SK-N-SH treated with all-trans-retinoic acid at 6 μM for 48 hours (cell line): ENCODE results near the gene HSF4.

ENCODE experiments used
- ESRRG ChIP-seq: fragments of 250-450 bp; sonication (Bioruptor Pico); IDR thresholded peaks from 2 replicates; pipeline ENCODE4 v1.6.1; 2021; ENCODE audit warnings: mild to moderate bottlenecking
- RARB ChIP-seq: fragments of 250-450 bp; sonication (Bioruptor Pico); IDR thresholded peaks from 2 replicates; pipeline ENCODE4 v1.8.0; 2021; ENCODE audit warnings: mild to moderate bottlenecking, moderate library complexity
- TSHZ2 ChIP-seq: fragments of 250-450 bp; sonication (Bioruptor Pico); IDR thresholded peaks from 2 replicates; pipeline ENCODE4 v1.5.0; 2020; ENCODE audit warnings: mild to moderate bottlenecking, moderate library complexity
- ZFP30 ChIP-seq: fragments of 450-650 bp; formaldehyde crosslinking; IDR thresholded peaks from 2 replicates; pipeline ENCODE4 v1.5.0; 2022; ENCODE audit warnings: mild to moderate bottlenecking, moderate library complexity

- TF ChIP-seq TSHZ2 = no peak
- no peak for TF ChIP-seq ZFP30 (CRISPR knock-in tag)
- no peak for TF ChIP-seq ESRRG (CRISPR knock-in tag)
- TF ChIP-seq RARB (CRISPR knock-in tag) = no peak
Measured at GRCh38 chr16:67148656-67149275, 15.8 kb upstream of the HSF4 start.
